COR-L47 (cell line): ENCODE data around the gene TXNDC11.
"Not testable (repeated sequence)": the region's sequence is repeated elsewhere in the genome, so short reads cannot be mapped to it uniquely, and the experiment has no call there.

ENCODE experiments used
- DNase-seq: peaks from one replicate; lab custom pipeline; 2025; lab: John Stamatoyannopoulos, UW

Gene TXNDC11, protein sequence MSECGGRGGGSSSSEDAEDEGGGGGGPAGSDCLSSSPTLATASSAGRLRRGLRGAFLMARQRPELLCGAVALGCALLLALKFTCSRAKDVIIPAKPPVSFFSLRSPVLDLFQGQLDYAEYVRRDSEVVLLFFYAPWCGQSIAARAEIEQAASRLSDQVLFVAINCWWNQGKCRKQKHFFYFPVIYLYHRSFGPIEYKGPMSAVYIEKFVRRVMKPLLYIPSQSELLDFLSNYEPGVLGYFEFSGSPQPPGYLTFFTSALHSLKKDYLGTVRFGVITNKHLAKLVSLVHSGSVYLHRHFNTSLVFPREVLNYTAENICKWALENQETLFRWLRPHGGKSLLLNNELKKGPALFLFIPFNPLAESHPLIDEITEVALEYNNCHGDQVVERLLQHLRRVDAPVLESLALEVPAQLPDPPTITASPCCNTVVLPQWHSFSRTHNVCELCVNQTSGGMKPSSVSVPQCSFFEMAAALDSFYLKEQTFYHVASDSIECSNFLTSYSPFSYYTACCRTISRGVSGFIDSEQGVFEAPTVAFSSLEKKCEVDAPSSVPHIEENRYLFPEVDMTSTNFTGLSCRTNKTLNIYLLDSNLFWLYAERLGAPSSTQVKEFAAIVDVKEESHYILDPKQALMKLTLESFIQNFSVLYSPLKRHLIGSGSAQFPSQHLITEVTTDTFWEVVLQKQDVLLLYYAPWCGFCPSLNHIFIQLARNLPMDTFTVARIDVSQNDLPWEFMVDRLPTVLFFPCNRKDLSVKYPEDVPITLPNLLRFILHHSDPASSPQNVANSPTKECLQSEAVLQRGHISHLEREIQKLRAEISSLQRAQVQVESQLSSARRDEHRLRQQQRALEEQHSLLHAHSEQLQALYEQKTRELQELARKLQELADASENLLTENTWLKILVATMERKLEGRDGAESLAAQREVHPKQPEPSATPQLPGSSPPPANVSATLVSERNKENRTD

DNA sequence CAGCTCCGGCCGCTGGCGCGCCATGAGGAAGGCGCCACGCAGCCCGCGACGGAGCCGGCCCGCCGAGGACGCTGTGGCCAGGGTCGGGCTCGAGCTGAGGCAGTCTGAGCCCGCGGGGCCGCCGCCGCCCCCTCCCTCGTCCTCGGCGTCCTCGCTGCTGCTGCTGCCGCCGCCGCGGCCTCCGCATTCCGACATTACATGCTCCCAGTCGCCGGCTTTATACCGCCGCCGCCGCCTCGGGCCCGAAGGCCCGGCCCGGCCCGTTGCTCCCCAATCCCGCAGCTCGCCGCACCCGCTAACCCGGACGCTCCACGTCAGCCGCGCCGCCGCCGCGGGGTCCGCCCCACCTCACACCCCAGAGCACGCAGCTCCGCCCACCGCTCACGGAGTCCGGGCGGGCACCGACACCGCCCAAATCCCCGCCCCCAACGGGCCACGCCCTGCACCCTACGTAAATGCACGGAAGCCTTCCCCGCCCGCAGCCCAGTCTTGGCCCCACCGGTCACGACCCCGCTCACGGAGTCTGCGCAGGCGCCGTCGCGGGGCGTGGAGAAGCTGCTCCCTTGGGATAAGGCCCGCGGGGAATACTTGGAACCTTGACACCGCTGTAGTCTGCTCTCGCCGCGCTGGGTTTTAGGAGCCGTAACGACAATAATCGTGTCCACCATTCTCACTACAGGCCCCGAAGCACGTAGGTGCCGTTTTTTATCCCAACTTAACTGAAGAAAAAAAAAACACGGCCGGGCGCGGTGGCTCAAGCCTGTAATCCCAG, at the start of gene TXNDC11:
TSS of gene TXNDC11 (minus strand) at position 322 of the 772 bp plus-strand sequence. CDS start at position 195, 127 bp downstream.
- peak; percentile 96 for DNase-seq

DNA sequence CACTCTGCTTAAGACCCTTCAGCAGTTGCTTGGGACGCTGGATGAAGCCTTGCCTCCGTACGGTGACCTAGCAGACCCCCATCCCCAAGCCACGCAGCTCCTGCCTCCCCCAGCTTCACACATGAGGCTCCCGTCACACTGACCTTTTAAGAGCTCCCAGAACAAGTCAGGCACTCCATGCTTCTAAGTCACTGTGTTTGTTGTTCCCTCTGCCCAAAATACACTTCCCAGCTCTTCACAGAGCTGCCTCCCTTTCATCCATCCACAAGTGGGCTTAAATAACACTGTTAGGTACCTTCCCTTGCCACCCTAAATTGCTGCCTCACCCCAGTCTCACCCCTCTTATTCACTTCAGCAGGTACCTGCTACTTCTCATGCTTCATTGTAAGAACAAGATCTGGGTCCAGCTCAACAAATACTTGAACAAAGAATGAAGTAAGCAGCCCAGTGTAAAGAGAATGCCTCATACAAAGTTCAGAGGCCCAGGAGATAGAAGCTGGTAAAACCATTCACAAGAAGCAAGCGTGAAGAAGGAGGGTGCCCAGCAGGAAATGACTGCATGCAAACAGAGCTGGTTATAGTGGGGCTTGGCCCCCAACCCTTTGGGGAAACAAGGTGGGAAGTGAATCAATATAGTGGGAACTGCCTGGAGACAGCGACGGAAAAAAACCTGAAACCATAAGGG, 48.6 kb upstream of the TXNDC11 start:
- DNase-seq = no peak

DNA sequence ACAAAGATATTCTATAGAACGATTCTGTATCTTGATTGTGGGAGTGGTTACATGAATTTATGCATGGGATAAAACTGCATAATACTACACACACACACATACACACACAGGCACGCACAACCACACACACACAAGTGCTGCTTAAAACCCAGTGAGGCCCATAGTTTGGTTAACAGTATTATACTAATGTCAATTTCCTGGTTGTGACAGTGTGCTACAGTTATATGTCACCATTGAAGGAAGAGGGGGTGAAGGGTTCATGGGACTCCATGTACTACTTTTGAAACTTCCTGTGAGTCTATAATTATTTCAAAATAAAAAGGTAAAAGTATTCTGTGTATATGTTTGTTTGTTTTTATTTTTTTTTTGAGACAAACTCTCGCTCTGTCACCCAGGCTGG, 46.3 kb upstream of the TXNDC11 start:
- no peak for DNase-seq

DNA sequence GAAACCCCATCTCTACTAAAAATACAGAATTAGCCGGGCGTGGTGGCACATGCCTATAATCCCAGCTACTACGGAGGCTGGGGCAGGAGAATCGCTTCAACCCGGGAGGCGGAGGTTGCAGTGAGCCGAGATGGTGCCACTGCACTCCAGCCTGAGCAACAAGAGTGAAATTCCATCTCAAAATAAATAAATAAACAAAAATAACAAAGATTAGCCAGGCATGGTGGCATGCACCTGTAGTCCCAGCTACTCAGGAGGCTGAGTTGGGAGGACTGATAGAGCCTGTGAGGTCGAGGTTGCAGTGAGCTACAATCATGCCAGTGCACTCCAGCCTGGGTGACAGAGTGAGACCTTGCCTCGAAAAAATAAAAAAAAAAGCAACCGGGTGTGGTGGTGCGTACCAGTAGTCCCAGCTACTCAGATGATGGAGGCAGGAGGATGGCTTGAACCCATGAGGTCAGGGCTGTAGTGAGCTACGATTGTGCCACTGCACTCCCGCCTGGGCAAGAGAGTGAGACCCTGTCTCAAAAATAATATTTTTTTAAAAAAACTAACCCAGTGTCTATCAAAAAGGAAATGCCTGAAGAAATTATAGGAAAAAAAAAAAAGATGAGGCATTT, 42.4 kb upstream of the TXNDC11 start:
- DNase-seq = not testable (repeated sequence)

DNA sequence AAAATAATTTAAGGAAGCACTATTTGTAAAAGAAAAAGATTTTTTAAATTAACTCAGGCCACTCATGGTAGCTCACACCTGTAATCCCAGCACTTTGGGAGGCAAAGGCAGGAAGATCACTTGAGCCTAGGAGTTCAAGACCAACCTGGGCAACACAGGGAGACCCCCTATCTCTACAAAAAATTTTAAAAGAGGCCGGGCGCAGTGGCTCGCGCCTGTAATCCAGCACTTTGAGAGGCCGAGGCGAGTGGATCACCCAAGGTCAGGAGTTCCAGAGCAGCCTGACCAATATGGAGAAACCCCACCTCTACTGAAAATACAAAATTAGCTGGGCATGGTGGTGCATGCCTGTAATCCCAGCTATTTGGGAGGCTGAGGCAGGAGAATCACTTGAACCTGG, 41.7 kb upstream of the TXNDC11 start:
- DNase-seq = not testable (repeated sequence)

DNA sequence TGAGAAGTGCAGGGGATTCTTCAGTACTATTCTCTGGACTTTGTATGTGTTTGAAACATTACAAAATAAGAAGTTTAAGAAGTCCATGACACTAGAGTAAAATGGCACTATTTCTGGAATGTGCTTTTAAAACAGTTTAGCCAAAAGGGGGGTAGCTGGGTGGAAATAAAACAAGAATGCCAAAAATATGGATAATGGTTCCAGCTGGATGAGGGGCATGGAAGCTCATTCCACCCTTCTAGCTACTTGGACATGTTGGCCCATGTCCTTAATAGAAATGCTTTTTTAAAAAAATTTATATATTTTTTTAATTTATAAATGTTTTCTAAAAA, 41.3 kb upstream of the TXNDC11 start:
- DNase-seq = no peak

DNA sequence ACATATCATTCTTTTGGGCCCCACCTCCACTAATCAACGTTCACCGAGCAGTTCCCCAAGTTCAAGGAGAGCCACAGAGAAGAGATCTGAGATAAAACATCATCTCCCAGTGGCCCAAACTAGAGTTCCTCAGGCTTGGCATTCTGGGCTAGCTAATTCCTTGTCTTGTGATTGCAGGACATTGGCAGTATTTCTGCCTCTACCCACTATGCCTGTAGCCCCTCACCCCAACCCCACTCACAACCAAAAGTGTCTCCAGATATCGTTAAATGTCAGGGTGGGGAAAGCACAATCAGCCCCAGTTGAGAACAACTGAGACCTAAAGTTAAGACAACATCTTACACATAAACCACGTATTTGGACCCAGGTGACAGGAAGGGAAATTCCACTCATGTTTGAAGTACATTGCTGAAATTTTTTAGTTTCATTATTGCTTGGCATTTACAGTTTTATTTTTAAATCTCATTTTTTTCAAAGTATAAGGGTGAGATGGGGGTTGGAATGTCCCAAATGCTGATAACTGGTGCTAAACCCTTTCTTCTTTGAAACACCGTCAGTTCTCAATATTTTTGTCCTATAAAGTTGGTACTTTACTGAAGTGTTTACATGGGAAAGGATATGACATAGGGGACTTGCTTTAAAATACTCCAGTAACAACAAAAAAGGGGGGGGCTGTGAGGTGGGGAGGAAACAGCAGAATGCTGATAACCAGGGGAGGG, 40.8 kb upstream of the TXNDC11 start:
- DNase-seq = no peak

DNA sequence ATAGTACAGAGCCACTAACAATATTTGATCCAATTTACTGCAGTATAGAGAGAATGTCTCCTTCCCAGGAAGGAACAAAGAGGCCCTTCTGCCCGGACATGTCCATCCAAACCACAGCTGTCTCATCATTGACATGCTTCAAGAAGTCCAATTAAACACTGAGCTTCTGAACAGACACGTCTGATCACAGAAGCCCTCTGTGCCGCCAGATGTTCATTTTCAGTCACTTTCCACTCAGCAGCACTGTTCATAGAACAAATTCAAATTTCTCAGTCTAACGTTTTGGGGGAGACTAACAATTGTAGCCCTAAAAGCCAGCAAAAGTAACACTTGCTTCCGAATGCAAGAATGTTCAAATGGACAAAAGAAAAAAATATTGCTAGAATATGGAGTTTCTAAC, 39.1 kb upstream of the TXNDC11 start:
- peak; percentile 20 for DNase-seq

DNA sequence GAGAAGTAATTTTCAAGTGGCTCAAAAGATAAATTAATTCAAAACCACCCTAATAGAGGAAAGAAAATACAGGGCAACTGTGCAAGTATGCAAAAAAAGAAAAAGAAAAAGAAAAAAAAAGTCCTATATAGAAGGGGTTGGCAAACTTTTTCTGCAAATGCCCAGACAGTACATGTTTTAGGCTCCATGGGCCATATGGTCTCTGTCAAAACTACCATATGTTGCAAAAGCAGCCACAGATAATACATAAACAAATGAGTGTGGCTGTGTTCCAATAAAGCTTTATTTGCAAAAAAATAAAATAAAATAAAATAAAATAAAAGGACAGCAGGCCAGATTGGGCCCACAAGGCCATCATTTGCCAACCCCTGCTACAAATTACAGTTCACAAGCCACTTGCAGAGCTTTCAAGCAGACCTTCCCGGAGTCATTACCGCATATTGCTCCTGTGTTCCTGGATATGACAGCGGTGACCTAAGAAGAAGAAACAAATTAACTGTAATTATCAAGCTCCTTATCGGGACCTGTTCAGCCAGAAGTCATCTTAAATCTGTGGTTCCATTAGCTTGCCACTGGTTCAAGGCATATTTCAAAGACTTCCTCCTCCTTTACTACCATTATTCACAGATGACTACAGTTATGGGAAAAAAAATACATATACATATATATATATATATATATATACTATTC, 38.5 kb upstream of the TXNDC11 start:
- DNase-seq = no peak

DNA sequence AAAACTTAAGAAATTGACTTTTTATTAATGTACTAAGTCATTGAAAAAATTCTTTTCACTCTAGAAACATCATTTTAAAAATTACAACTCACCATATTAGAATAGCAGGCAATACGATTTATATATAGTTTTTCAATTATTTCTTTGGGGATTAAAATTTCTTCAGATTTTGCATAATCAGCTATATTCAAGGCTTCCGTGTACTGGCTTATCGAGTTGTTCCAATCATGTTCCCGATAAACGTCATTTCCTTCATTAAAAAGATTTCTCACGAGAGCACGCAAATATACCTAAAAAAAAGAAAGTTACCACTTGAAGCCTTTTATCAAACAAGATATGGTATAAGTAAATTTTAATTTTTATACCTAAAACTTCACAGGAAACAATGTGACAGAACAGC, 36.4 kb upstream of the TXNDC11 start:
- no peak for DNase-seq

DNA sequence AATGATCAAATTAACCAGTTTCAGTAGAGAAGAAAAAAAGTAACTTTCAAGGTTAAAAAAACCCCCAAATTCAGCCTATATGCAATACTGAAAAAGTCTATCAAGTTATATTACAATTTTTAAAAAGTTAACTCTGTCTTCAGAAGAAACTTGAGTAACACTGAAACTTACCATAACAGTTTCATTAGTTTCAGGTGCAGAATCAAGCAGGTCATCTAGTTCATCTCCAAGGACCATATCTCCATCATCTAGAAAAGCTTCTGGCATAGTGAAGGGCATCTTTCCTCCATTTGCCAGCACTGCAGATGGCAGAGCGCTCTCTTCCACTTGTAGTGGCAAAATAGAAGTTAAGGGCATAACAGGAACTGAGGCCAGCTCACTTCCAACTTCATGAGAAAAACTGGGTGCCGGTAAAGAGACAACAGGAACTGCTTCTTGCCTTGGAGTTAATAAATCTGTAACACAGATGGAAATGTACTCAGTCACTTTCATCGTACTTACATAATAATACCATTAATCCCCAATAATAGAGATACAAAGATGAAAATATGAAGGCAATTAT, 31.5 kb upstream of the TXNDC11 start:
- DNase-seq = no peak

DNA sequence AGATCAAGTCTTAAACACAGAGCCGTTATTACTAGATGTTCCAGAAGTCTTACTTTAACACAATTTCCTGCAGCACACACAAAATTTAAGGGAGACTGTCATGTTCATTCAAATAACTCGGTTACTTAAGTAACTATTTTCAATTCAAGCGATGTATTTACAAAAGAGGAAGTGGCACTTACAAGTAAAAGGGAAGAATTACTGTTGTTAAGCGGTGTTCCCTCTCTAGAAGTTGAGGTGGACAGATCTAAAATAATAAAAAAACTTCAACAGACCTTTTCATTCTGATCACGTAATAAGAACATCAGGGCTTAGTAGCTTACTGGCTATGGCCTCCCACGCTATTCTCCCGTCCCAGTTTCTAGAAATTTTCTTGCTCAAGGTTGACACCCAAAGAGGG, 26.2 kb upstream of the TXNDC11 start:
- DNase-seq = no peak

DNA sequence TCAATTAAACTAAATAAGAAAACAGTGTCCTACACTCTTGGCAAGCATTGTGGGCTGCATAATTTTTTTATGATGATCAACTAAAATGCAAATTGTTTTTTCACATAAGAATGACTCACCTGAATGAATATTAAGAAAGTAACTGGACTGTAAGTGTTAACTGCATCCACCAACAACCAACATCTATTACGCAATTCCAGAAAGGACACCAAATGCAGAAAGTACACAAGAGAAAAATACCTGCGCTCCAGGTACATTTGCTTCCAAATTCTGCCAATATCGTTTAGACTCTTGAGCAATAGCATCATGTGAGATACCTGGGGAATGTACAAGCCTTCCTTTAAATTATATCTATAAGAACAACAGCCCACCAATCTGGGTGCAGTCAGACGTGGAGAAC, 19.8 kb upstream of the TXNDC11 start:
- no peak for DNase-seq

DNA sequence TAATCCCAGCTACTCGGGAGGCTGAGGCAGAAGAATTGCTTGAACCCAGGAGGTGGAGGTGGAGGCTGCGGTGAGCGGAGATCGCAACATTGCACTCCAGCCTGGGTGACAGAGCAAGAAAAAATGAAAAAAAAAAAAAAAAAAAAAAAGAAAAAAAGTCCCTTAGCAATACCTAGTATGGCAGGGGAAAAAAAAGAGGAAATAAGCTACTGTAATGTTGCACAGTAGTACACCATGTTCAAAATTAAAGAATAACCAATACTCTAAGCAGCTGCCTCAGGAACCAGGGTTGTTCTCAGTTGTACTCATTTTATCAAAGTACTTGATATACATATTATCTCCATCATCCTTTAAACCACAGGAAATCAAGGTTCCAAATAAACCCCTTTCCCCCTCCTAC, 17.3 kb upstream of the TXNDC11 start:
- no peak for DNase-seq

DNA sequence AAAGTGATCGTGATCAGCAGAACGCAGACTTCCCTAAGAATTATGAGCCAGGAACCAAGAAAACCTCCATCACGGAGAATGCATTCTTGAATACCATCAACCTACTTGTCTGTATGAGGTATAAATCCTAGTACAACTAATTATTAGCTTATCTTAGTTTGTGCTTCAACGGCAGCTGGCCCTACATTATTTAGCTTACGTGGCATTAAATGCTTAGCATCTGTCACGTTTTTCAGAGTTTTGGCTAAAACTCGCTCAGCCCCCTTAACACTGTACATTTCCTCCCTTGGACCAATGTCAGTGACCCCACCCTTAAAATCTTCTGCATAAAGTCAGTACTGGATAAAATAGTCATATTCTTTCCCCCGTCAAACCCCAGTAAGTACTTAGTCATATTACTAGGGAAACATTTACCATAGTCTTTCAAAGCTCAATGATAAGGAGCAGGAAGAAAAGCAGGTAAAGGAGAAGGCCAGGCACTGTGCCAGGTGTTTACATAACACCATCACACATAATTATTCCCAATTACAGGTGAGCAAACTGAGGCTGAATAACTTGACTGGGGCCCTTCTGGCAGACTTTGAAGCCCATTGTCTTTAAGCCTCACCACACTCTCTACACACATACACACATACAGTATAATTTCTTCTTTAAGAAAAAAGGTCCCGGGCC, 16.6 kb upstream of the TXNDC11 start:
- DNase-seq = no peak

DNA sequence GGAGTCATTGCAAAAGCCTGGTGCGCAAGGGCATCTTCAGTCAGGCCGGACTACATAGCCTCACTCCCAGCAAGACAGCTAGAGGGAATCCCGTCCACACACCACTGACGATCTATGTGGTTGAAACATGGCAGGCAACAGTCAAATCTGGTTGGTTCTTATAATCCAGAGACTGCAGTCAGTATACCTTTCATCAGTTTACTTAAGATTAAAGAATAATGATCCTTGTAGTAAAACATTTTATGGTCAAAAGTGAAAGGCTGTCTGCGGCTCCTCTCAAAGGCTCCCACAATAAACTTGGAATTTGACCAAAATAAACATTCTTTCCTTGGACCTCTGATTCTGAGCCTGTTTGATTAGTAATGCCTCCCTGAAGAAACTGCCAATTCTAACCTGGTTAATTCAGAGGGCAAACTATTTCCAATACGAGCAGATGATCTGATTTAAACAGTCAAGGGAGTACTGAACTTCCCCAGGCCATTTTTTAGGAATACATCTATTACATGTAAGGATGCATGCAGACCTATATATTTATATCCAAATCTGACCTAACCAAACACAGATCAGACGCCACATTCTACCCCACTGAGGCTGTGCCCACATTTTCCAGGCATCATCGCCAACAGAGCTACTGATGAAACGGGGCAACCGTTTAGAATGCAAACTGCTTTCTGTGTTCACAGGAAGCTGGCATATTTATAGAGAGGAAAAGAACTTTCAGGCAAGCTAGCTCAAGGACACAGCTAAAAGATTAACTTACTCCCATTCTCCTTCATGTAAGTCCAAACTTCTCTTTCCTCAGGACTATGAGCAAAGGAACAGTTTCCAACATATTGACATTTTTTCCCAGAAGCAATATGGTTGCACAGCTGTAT, 15.3 kb upstream of the TXNDC11 start:
- DNase-seq = no peak

DNA sequence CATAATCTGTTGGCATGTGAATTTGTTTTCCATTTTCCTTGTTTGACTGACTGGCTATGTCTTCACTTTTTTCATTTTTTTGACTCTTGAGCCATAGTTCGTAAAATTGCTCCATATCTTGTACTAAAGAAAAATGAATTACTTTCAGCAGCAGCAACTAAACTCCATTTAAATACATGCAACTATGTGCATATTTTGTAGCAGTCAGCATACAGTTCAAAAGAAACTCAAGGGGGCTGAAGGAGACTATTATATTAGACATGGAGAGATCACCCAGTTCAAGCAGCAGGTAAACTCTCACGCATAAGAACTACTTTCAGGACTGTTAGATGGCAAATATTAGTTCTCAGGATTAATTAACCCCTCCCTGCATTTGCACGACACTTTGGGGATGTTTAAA, 13.6 kb upstream of the TXNDC11 start:
- DNase-seq = no peak
